ENCODE data around the gene SEZ6. TPM values are rescaled to one million over a fixed set of nuclear protein-coding genes. Genes with fewer than 3 reads are reported as not detected.

Gene SEZ6
- total and polyA plus RNA-seq, 10 of the 15 experiments (the other 5 are each of a cell fraction or from before 2014, with no cell fraction given), result 0.05 to 0.87 (median 0.17) TPM; not detected in 4

DNA sequence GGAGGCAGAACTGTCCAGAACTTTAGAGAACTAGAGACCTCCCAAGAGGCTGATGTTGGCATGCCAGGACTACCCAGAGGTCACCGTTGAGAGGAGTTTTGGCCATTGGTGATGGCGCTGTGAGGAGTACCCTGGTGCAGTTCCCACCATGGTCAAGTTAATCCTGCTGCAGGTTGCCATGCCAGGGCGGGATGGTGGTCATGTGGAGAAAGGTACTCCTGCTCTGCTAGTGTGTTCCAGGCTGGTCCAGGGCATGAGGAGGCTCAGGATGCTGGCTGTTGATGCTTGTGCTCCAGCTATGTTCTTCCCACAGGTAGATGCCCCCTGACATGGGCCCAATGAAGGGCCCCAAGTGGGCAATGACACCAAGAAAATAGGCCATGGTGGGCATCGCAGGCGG lies 50.4 kb downstream of the SEZ6 start:
- ChIA-PET RAD21 (ENCODE audit: unreplicated experiment) (interaction anchor here (2.8 kb wide), 1 partner anchor 192 kb away, joined by 17 read pairs; no protein-coding TSS in a partner anchor), POLR2A (interaction anchor here (0.7 kb wide), 1 partner anchor 47 kb away, joined by 4 read pairs; no protein-coding TSS in a partner anchor), SMC1A (ENCODE audit: uncharacterized antibody, unreplicated experiment) (no interaction called here), CTCF (interaction anchor here (4.4 kb wide), 1 partner anchor 192 kb away, joined by 92 read pairs; no protein-coding TSS in a partner anchor)
- peaks cover 8% of the 10 kb centered on the region for H3K79me2 ChIP-seq (ENCODE audit: control insufficient read depth, insufficient read depth, low read length)
- H3K36me3 ChIP-seq (ENCODE audit: control insufficient read depth in 2 of 2, insufficient read depth in 2 of 2, low read length in 1 of 2), result no peaks in the 10 kb centered on the region
- WGBS (ENCODE audit: insufficient coverage, insufficient replicate concordance, low lambda C conversion rate, missing lambda C conversion rate), result 46% methylated on average over 5 of the region's 5 CpGs
- H3K4me2 ChIP-seq (ENCODE audit: control insufficient read depth, insufficient read depth), result no peak overlapping the region
- H3K9me3 ChIP-seq (replicated peaks; ENCODE audit: control insufficient read depth, insufficient read depth, low read length), result no peaks in the 10 kb centered on the region
- BruUV-seq (replicated peaks), result no TSS peak
- no peaks in the 10 kb centered on the region for H4K20me1 ChIP-seq (ENCODE audit: control insufficient read depth, insufficient read depth)
- no peak overlapping the region for H3K4me3 ChIP-seq
- in situ Hi-C loops (cut with MboI), result loop anchor here (10.0 kb wide), 1 partner anchor 621 kb away; the partner anchor contains the start of genes IFT20 and TNFAIP1
- no peak overlapping the region for H3K27ac ChIP-seq (ENCODE audit: control insufficient read depth, insufficient read depth)
- H3K27me3 ChIP-seq (replicated peaks in 1 of 2; ENCODE audit: control insufficient read depth in 2 of 2, insufficient read depth in 2 of 2, low read length in 1 of 2), result no peaks in the 10 kb centered on the region
- no peak overlapping the region for H3K9ac ChIP-seq (ENCODE audit: control insufficient read depth, insufficient read depth, low read length)
- H2AFZ ChIP-seq (ENCODE audit: control insufficient read depth, low read depth, low read length), result no peak overlapping the region
- DNase-seq (ENCODE audit: low read depth, low spot score), result no peak
- intact Hi-C loops (cut with micrococcal nuclease; ENCODE audit: unreplicated experiment), result no loop called here
- no peak for FAIRE-seq
- no peak for ATAC-seq
- H3K4me1 ChIP-seq (ENCODE audit: control insufficient read depth, insufficient read depth, low read length), result peaks cover 4% of the 10 kb centered on the region
- TF ChIP-seq IKZF1 (conservative IDR thresholded peaks at IDR 0.05) (no peak), RBBP5 (conservative IDR thresholded peaks at IDR 0.05) (no peak), PAX5 (IDR thresholded peaks at IDR 0.05; ENCODE audit: borderline replicate concordance, low read depth, low read length) (no peak), FOS (IDR thresholded peaks at IDR 0.05; ENCODE audit: borderline replicate concordance, extremely low read depth, insufficient read length) (no peak), PRDM15 (CRISPR knock-in tag; IDR thresholded peaks at IDR 0.05) (no peak), SRF (IDR thresholded peaks at IDR 0.05; ENCODE audit: low read depth in 2 of 2, low read length in 2 of 2) (no peak), ZNF207 (IDR thresholded peaks at IDR 0.05; ENCODE audit: borderline replicate concordance) (no peak), ZNF384 (IDR thresholded peaks at IDR 0.05; ENCODE audit: borderline replicate concordance, low read depth, low read length) (no peak), MTA2 (IDR thresholded peaks at IDR 0.05; ENCODE audit: low read depth) (no peak), CHD1 (IDR thresholded peaks at IDR 0.05; ENCODE audit: low read depth, low read length) (no peak), ZBED1 (IDR thresholded peaks at IDR 0.05; ENCODE audit: borderline replicate concordance) (no peak)

All from GM12878 (cell line).